Mucosa of descending colon (tissue), 3 donors: ENCODE data around the gene NYNRIN. TPM values are rescaled to one million over a fixed set of nuclear protein-coding genes. Genes with fewer than 3 reads are reported as not detected.
A peak's percentile ranks its signal among the peaks of the same experiment; 100 is the strongest.

ENCODE experiments used
- ATAC-seq: fragments of 200-7000 bp; cut with Tn5 transposase; one replicate; pipeline ENCODE4 v1.9.1; 2020; ENCODE audit warnings: mild to moderate bottlenecking, moderate library complexity
- DNase-seq, 3 donors: peaks; one replicate each; pipeline ENCODE4 v3.0.0-alpha.2; 2020
- H3K36me3 ChIP-seq: fragments of 200-600 bp; one replicate; pipeline ENCODE4 v1.8.0; 2021; ENCODE audit warnings: low read depth, mild to moderate bottlenecking
- H3K4me1 ChIP-seq: fragments of 200-600 bp; one replicate; pipeline ENCODE4 v1.8.0; 2021; ENCODE audit warnings: low read depth, mild to moderate bottlenecking
- H3K4me3 ChIP-seq: fragments of 200-600 bp; one replicate; pipeline ENCODE4 v1.8.0; 2021; ENCODE audit warnings: mild to moderate bottlenecking
- H3K9me3 ChIP-seq: fragments of 200-600 bp; one replicate; pipeline ENCODE4 v1.8.0; 2021; ENCODE audit warnings: mild to moderate bottlenecking
- intact Hi-C, 2 donors: fragments of 100-400 bp; cut with DNase I in 1 of 2; cut with micrococcal nuclease in 1 of 2; formaldehyde crosslinking; loops; one replicate each; pipeline versions ENCODE4 v1.11.0 to v1.11.1; 2022; cut with DNase I, micrococcal nuclease
- total RNA-seq, 3 donors: library from RNA; stranded (reverse); fragmentation: NEBNext Ultra II Directional in 2 of 3; extraction: Animal tissue kit (Norgen Biotek cat#: 25700) in 2 of 3; gene quantifications; one replicate each; pipeline versions ENCODE4 v1.2.1 to v1.2.4, GENCODE V29; 2021 to 2023
- TF ChIP-seq, protein P1 (sequence below): fragments of 200-600 bp; IDR thresholded peaks from one replicate; pipeline ENCODE4 v1.8.0; 2022; ENCODE audit warnings: antibody characterized with exemption, mild to moderate bottlenecking
- donor health status: DM: no; HTN: no; CAD: no; lungs with moderate emphysema.
- donor health status: DM: no; HTN: no; CAD: no.
- donor health status: DM: no; HTN: yes; CAD: no.

The NYNRIN gene
- total RNA-seq, 3 donors from 2014 or later: 12.1 to 15.8 (median 13.4) TPM

GRCh38 chr14:24399447-24399822 is 632 bp downstream of the NYNRIN start:
- peak; percentile 65 for ATAC-seq
- TF ChIP-seq, protein P1, sequence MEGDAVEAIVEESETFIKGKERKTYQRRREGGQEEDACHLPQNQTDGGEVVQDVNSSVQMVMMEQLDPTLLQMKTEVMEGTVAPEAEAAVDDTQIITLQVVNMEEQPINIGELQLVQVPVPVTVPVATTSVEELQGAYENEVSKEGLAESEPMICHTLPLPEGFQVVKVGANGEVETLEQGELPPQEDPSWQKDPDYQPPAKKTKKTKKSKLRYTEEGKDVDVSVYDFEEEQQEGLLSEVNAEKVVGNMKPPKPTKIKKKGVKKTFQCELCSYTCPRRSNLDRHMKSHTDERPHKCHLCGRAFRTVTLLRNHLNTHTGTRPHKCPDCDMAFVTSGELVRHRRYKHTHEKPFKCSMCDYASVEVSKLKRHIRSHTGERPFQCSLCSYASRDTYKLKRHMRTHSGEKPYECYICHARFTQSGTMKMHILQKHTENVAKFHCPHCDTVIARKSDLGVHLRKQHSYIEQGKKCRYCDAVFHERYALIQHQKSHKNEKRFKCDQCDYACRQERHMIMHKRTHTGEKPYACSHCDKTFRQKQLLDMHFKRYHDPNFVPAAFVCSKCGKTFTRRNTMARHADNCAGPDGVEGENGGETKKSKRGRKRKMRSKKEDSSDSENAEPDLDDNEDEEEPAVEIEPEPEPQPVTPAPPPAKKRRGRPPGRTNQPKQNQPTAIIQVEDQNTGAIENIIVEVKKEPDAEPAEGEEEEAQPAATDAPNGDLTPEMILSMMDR: no peak
- Histone ChIP-seq H3K9me3 (no peaks in the 10 kb centered on the region), H3K36me3 (no peaks in the 10 kb centered on the region), H3K4me3 (peak overlapping the region; percentile 36), H3K4me1 (peaks cover 18% of the 10 kb centered on the region)
- DNase-seq: peak; percentile 51 to 60 (median 56)
- intact Hi-C loops: no loop called here

- Histone ChIP-seq H3K36me3 (no peaks in the 10 kb centered on the region), H3K9me3 (no peaks in the 10 kb centered on the region), H3K4me1 (peaks cover 18% of the 10 kb centered on the region), H3K4me3 (no peak overlapping the region)
- DNase-seq (no peak), ATAC-seq (no peak)
- intact Hi-C loops: no loop called here
- TF ChIP-seq, protein P1: no peak
Measured at GRCh38 chr14:24399999-24400718, 1.4 kb downstream of the NYNRIN start.

GRCh38 chr14:24401810-24402702 is 3.3 kb downstream of the NYNRIN start:
- H3K4me1 ChIP-seq: peaks cover 18% of the 10 kb centered on the region
- intact Hi-C loops: no loop called here
- no peak for ATAC-seq

DNA sequence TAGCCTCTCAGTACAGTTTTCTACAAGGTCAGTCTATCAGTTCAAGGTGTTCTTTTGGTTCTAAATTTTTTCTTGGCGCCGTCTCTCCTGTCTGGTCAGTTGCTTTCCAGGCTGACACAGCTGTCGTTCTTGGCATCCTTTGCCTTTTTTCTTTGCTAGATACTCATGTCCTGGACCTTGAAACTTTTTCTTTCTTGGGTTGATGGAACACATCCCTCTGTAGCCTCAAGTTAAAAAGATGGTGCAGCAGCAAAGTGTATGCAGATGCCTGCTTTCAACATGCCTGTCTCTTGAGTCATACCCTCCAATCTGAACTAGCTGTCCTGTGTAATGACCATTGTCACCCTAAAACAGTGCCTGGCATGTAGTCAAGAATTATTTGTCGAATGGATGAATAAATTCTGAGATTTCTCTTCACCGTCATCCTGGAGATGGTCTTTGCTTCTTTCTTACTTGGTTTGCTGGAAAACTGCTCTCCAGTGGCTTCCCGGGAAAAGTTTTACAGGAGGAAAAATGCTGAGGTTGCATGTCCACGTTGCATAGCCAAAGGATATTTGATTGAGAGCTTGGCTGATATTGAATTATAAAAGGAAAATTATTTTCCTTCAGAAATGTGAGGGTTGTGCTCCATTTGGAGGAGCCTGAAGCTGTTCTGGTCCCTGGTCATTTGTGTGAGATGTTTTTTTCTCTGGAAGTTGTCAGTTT is 4.6 kb downstream of the NYNRIN start:
- H3K36me3 ChIP-seq: no peaks in the 10 kb centered on the region
- no peak for ATAC-seq

More at GRCh38 chr14:24401810-24402702, 3.3 kb downstream of the NYNRIN start:
- Histone ChIP-seq H3K4me3 (no peak overlapping the region), H3K36me3 (no peaks in the 10 kb centered on the region), H3K9me3 (no peaks in the 10 kb centered on the region)
- TF ChIP-seq, protein P1: no peak
- DNase-seq: no peak

GRCh38 chr14:24404814-24405213 is 6.0 kb downstream of the NYNRIN start:
- TF ChIP-seq, protein P1: no peak
- intact Hi-C loops: no loop called here
- DNase-seq (no peak), ATAC-seq (no peak)
- H3K4me3 ChIP-seq: no peak overlapping the region
- no peaks in the 10 kb centered on the region for H3K9me3 ChIP-seq
- H3K36me3 ChIP-seq: no peaks in the 10 kb centered on the region
- H3K4me1 ChIP-seq: peaks cover 7% of the 10 kb centered on the region

More for the DNA sequence above, 4.6 kb downstream of the NYNRIN start:
- TF ChIP-seq, protein P1: no peak
- H3K4me1 ChIP-seq: peaks cover 9% of the 10 kb centered on the region
- H3K4me3 ChIP-seq: no peak overlapping the region
- intact Hi-C loops: no loop called here
- DNase-seq: no peak
- no peaks in the 10 kb centered on the region for H3K9me3 ChIP-seq
